Stomach (tissue), 9 donors: ENCODE data around the gene PTPRG. TPM values are rescaled to one million over a fixed set of nuclear protein-coding genes. Genes with fewer than 3 reads are reported as not detected.

Experiments
- DNase-seq, 2 donors: peaks; one replicate each; pipeline versions ENCODE4 v3.0.0 to v3.0.0-alpha.2; 2013 to 2019
- H3K27ac ChIP-seq, 5 donors: fragments of 200-600 bp in 4 of 5; sonication (generic) in 4 of 5; one replicate each; pipeline ENCODE4 v1.5.1; 2013 to 2019; ENCODE audit warnings: mild to moderate bottlenecking in 1 of 5, moderate library complexity in 1 of 5
- H3K27me3 ChIP-seq, 3 donors: fragments of 200-600 bp; sonication (generic); one replicate each; pipeline ENCODE4 v1.5.1; 2017 to 2019; ENCODE audit warnings: mixed run types in 1 of 3
- H3K36me3 ChIP-seq, 4 donors: fragments of 200-600 bp; sonication (generic); 1 replicate in 3 of 4; 2 replicates in 1 of 4; pipeline ENCODE4 v1.5.1; 2016 to 2019
- H3K4me1 ChIP-seq, 4 donors: fragments of 200-600 bp; sonication (generic); one replicate each; pipeline ENCODE4 v1.5.1; 2016 to 2019
- H3K4me3 ChIP-seq, 4 donors: fragments of 200-600 bp; sonication (generic) in 3 of 4; one replicate each; pipeline ENCODE4 v1.5.1; 2016 to 2019; ENCODE audit warnings: mild to moderate bottlenecking in 1 of 4
- H3K9me3 ChIP-seq, 4 donors: fragments of 200-600 bp; sonication (generic); one replicate each; pipeline ENCODE4 v1.5.1; 2016 to 2019
- CTCF ChIP-seq, 7 experiments: fragments of 450-650 bp in 4 of 7; fragments of 200-600 bp in 3 of 7; sonication (generic) in 3 of 7; IDR thresholded peaks; one replicate each; pipeline ENCODE4 v1.5.1; 2016 to 2019; ENCODE audit warnings: antibody characterized with exemption in 7 of 7, control low read depth in 2 of 7, mild to moderate bottlenecking in 1 of 7
- EP300 ChIP-seq: sonication (generic); formaldehyde crosslinking; IDR thresholded peaks from one replicate; pipeline ENCODE4 v1.6.1; 2017; ENCODE audit warnings: antibody characterized with exemption
- POLR2A ChIP-seq, 4 donors: fragments of 450-650 bp; IDR thresholded peaks; one replicate each; pipeline ENCODE4 v1.6.1; 2016; ENCODE audit warnings: antibody characterized with exemption in 4 of 4, control low read depth in 2 of 4, mild to moderate bottlenecking in 1 of 4, moderate library complexity in 1 of 4
- POLR2AphosphoS5 ChIP-seq, 3 donors: sonication (generic); formaldehyde crosslinking; IDR thresholded peaks; one replicate each; pipeline ENCODE4 v1.6.1; 2016; ENCODE audit warnings: antibody characterized with exemption in 3 of 3
- WGBS, 5 donors: extraction: QIAGEN DNeasy Blood & Tissue Kit in 3 of 5; methylation state at CpG; one replicate each; pipeline versions ENCODE4 v1.1.5 to v1.1.7; 2013 to 2018; 5-methylcytosine and 5-hydroxymethylcytosine counted together
- intact Hi-C: fragments of 100-400 bp; cut with DNase I; formaldehyde crosslinking; loops from one replicate; pipeline ENCODE4 v1.15.1; 2023; ENCODE audit warnings: low total_unique reads
- polyA plus RNA-seq, 3 donors: library from polyadenylated mRNA; stranded (reverse); fragments of 200-250 nt; gene quantifications; one replicate each; pipeline ENCODE4 v1.2.3, GENCODE V29; 2013
- total RNA-seq, 5 donors: library from RNA; depleted of rRNA; stranded (reverse); fragments of >200 nt; gene quantifications; one replicate each; pipeline versions ENCODE4 v1.1.0 to v1.2.3, GENCODE V29; 2014 to 2016
- donor health status: healthy with polysubstance abuse.
- donor health status: Bipolar disorder and iron deficiency.
- donor health status: healthy.

PTPRG gene
- total and polyA plus RNA-seq, 8 donors = 2.4 to 96.0 (median 22.0) TPM

GRCh38 chr3:62246094-62246493, 684.7 kb downstream of the PTPRG start:
- H3K4me3 ChIP-seq = no peak overlapping the region

GRCh38 chr3:62246985-62247384, 685.6 kb downstream of the PTPRG start:
- intact Hi-C loops = no loop called here
- WGBS, 5 donors = 89 to 97% (median 92%) methylated on average over 1 of the region's 1 CpG

More at GRCh38 chr3:62246094-62246493, 684.7 kb downstream of the PTPRG start:
- peaks cover 0 to 7% (median 0%) of the 10 kb centered on the region in 4 donors for H3K4me1 ChIP-seq
- H3K36me3 ChIP-seq = peaks cover 0 to 13% (median 3%) of the 10 kb centered on the region in 4 donors
- intact Hi-C loops = no loop called here
- H3K27me3 ChIP-seq = no peaks in the 10 kb centered on the region
- H3K9me3 ChIP-seq = no peaks in the 10 kb centered on the region
- no peak for DNase-seq
- 36 to 44% (median 41%) methylated on average over 2 of the region's 2 CpGs for WGBS, 5 donors
- TF ChIP-seq POLR2A (IDR thresholded peaks at IDR 0.05) (no peak), POLR2AphosphoS5 (IDR thresholded peaks at IDR 0.05) (no peak), EP300 (no peak), CTCF (IDR thresholded peaks at IDR 0.05) (no peak)
- H3K27ac ChIP-seq = no peak overlapping the region

DNA sequence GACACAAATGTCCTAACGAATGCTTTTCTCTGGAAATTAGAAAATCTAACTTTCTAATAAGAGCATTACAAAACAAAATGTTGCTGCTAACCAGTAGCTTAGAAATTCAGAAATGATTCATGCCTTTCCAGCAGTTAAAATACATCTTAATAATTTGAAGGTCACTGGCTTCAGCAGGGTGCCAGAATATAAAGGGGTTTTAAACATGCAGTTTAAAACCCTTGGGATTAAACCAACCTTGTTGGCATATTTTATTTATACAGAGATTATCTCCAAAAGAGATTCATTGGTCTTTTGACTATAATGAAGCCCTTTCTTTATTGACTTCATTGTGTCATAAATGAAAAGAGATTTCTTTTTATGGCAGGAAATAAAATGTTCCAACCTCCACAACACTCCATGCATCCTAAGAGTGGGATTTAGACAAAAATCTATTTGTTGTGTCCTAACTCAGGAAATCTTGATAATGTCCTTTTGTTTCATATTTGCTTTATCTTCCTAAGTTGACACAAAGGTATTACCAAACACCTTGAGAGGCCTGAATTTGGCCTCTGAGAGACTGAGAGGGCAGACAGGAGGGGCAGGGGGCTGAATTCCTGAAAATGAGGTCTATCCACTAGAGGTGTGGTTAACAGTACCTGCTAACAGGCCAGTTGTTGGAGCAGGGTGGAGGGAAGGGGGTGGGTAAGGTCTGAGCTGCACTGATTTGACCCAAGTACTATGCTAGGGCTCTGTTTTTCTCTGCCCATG, 687.5 kb downstream of the PTPRG start:
- Histone ChIP-seq H3K36me3 (peaks cover 0 to 4% (median 0%) of the 10 kb centered on the region in 4 donors), H3K9me3 (no peaks in the 10 kb centered on the region), H3K4me1 (peaks cover 0 to 9% (median 0%) of the 10 kb centered on the region in 4 donors), H3K4me3 (no peak overlapping the region), H3K27ac (no peak overlapping the region), H3K27me3 (no peaks in the 10 kb centered on the region)
- no peak for DNase-seq
- TF ChIP-seq CTCF (IDR thresholded peaks at IDR 0.05) (no peak), POLR2A (IDR thresholded peaks at IDR 0.05) (no peak), EP300 (no peak), POLR2AphosphoS5 (IDR thresholded peaks at IDR 0.05) (no peak)
- intact Hi-C loops = no loop called here
- WGBS, 5 donors = 86 to 98% (median 93%) methylated on average over 1 of the region's 1 CpG

More at GRCh38 chr3:62246985-62247384, 685.6 kb downstream of the PTPRG start:
- no peak for DNase-seq
- TF ChIP-seq POLR2AphosphoS5 (IDR thresholded peaks at IDR 0.05) = no peak
- Histone ChIP-seq H3K27ac (no peak overlapping the region), H3K4me1 (peaks cover 0 to 7% (median 0%) of the 10 kb centered on the region in 4 donors), H3K36me3 (peaks cover 0 to 13% (median 3%) of the 10 kb centered on the region in 4 donors), H3K27me3 (no peaks in the 10 kb centered on the region), H3K9me3 (no peaks in the 10 kb centered on the region), H3K4me3 (no peak overlapping the region)

DNA sequence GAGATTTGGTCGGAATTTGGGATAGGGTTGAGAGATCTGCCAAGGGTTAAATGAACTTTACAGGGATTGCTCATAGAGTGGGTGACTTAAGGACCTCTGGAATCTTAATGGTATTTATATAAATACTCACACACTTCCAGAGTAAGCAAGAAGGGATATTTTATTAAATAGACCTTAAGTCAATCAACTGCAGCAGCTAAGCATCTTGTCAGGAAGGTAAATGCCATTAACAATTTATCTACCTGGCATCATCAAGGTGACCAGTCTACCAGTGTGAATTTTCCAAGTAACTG, 688.1 kb downstream of the PTPRG start:
- WGBS, 5 donors = 61 to 89% (median 69%) methylated on average over 1 of the region's 1 CpG
- Histone ChIP-seq H3K27ac (no peak overlapping the region), H3K4me1 (peaks cover 0 to 11% (median 0%) of the 10 kb centered on the region in 4 donors), H3K9me3 (no peaks in the 10 kb centered on the region), H3K4me3 (no peak overlapping the region), H3K27me3 (no peaks in the 10 kb centered on the region), H3K36me3 (peaks cover 0 to 1% (median 0%) of the 10 kb centered on the region in 4 donors)
- intact Hi-C loops = no loop called here
- DNase-seq = no peak
- no peak for TF ChIP-seq CTCF (IDR thresholded peaks at IDR 0.05)
- no peak for TF ChIP-seq POLR2AphosphoS5 (IDR thresholded peaks at IDR 0.05)
- no peak for TF ChIP-seq EP300
- TF ChIP-seq POLR2A (IDR thresholded peaks at IDR 0.05) = no peak
